Stimulated activated CD8-positive, alpha-beta memory T cell treated with anti-CD3 and anti-CD28 coated beads, Interleukin-15, amount 100 ng/mL, for 48 hours (primary cell): Measurements from ENCODE around the gene WDR44.
A peak's percentile ranks its signal among the peaks of the same experiment; 100 is the strongest.
"Not testable (repeated sequence)": the region's sequence is repeated elsewhere in the genome, so short reads cannot be mapped to it uniquely, and the experiment has no call there.

Experiments
- DNase-seq, 2 donors: peaks; one replicate each; pipeline ENCODE4 v3.0.0-alpha.2; 2020; ENCODE audit warnings: low read depth in 2 of 2

Gene WDR44

DNA sequence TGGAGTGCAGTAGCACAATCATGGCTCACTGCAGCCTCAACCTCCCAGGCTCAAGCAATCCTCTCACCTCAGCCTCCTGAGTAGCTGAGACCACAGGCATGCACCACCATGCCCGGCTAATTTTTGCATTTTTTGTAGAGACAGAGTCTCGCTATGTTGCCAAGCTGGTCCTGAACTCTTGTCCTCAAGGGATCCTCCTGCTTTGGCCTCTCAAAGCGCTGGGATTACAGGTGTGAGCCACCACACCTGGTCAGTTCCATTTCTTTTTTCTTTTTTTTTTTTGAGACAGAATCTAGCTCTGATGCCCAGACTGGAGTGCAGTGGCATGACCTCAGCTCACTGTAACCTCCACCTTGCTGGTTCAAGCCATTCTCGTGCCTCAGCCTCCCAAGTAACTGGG, 136.5 kb downstream of the WDR44 start:
- not testable (repeated sequence) for DNase-seq

DNA sequence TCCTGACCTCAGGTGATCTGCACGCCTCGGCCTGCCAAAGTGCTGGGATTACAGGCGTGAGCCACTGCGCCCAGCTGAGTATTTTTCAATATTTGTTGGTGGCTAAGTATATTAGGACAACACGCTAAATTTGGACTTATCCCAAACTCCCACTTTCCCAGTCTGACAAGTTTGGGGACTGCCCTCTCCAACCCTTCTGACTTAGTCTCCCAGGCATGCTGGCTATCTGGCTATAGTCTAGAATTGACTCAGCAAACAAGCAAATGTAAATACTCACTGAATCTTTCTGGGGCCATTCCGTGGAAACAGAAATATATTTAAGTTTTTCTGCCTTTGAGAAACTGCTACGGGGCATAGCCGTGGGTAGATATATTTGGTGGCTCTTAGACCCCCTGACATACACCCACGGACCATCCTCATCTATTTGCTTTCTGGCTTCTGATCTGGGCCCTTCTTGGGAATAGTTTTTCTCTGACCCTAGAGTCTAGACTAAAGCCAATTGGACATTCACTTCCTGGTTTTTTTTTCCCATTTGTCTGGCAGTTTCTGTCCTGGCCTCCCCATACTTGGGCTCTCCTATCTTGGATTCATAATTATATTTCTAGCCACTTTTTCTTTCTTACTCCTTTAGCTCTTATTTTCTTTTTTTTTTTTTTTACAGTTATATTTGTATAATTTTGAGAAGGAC, 138.5 kb downstream of the WDR44 start:
- DNase-seq = no peak

DNA sequence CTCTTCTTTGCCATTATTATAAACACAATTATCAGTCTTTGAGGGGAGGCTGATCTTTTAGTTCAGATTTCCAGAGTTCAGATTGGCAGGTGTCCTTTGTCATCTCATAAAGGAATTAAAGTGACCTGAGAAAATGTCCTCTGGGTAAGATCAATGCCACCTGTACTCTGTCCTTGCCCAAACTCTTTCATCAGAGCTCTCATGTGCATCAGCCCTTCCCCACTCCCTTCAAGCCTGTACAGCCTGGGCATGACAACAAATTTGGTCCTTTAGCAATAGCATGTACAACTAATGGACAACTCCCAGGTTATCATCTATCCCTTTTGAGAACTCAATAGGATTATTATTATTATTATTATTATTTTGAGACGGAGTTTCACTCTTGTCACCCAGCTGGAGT, 140.8 kb downstream of the WDR44 start:
- DNase-seq = not testable (repeated sequence)

DNA sequence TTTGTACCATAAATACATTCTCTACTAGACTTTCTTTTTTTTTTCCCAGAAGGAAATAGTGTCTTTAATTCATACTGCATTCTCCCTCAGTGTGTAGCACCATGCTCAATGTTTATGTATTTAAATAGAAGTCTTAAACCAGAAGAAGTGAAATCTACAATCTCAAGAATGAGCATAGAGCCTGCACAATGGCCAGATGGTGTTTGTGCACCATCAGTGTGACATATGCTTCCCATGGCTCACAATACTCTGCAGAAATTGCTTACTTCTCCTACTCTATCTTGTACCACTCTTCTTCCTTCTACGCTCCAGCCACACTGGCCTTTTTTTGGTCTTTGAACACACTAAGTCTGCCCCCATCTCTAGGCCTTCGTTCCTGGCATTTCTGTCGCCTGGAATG, 147.1 kb downstream of the WDR44 start:
- DNase-seq = no peak

DNA sequence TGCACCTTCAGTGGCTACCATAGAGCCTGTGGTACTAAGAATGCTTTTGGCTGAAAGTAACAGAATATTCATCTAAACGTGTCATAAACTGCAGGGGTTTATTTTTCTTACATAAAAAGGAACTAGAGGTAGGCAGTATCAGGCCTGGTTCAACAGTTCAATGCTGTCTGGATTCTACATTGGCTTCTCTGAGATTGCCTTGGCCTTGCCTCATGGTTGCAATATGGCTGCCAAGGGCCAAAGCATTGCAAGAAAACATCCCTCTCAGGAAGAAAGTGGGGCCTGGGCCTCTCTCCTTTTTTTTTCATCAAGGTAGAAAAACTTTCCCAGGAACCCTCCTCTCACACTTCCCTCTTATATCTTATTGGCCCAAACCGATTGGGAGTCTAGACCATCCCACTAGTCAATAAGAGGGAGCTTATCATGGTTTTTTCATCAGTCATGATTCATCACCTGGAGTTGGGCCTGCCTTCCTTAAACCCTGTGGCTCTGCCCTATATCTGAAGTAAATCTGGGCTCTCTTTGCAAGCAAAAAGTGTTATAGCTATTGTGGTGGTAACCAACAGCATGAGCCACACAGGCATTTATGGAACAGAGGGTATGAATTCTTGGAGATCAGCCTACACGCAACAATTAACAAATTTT, 147.9 kb downstream of the WDR44 start:
- no peak for DNase-seq

DNA sequence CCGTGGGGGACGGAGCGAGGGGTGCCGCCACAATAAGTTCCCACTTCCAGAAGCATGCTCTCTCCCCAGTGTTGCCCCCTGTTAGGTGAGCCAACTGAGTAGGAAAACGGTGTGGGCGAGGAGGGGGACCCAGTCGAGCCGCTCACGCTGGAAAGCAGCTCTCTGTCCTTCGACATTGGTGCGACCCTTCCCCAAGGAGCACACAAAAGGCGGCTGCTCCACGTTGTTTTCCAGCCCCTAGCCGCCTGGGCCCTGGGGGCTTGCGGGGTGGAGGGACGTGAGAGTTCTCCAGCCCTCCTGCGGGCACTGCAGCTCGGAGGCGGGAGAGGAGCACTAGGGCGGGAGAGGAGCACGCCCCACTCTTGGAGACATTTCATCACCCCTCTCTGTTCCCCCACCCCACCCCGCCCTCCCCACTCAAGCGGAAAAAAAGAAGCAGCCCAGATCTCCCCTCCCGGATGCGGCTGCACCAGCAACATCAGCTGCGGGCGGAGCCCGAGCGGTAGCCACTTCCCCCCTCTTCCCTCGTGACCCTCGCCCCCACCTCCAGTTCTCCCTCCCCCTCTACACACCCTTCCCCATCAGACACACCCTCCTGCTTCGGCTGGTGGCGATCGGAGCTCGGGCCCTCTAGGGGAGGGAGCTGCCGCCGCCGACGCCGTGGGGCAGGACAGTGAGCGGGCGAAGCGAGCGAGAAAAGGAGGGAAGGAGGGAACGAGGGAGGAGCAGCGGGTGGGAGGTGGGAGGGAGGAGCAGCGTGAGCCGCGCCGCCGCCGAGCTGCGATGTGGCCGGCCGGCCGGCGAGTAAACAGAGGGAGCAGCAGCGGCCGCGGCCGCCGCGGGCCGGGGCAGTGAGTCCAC, 149.4 kb downstream of the WDR44 start, which contains the start of gene DOCK11:
DOCK11 (plus strand) TSS at position 755 of the 861 bp plus-strand sequence. CDS start 157 bp downstream, outside the sequence.
- peak; percentile 73 for DNase-seq

DNA sequence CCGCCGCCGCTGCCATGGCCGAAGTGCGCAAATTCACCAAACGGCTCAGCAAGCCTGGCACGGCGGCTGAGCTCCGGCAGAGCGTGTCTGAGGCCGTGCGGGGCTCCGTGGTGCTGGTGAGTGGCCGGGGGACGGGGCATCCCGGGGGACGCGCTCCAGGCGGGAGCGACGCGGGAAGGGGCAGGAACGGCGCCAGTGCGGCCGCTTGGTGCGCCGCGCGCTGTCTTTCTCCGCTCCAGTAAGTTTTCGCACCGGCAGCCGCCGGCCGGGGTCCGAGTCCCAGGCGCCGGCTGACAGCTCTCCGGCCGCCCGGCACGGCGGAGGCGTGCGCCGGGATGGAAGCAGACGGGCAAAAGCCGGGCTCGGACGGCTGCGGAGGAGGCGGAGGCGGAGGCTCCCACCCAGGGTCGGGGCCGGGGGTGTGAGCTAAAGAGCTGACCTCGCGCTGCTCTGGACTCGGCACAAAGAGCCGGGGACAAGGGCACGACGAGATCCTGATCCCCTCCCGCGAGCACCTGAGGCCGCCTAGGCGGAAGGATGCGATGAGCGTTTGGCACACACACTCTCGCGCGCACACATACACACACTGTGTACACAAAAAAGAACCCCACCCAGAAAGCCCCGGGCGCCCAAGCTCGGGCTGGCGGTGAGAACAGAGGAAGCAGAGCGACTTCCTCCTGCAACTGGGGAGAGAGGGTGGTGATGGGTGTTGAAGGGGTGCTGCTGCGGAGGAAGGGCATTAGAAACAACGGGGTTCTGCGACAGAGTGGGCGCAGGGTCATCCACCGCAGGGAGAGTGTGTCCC, 150.3 kb downstream of the WDR44 start:
- DNase-seq = peak; percentile 63 to 68

DNA sequence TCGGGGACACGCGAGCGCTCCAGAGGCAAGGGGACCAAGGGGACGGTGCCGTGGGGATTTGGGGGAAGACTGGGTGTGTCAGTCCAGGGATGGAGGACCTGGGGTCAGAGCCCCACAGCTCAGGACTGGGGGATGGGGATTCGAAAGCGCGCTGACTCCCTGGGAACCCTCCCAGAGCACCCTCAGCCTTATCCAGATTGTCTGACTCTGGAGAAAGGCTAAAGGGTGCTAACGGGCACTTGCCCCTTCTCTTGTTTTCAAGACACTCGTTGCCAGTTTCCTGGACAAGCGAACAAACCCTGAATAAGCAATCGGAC, 150.8 kb downstream of the WDR44 start:
- no peak for DNase-seq

DNA sequence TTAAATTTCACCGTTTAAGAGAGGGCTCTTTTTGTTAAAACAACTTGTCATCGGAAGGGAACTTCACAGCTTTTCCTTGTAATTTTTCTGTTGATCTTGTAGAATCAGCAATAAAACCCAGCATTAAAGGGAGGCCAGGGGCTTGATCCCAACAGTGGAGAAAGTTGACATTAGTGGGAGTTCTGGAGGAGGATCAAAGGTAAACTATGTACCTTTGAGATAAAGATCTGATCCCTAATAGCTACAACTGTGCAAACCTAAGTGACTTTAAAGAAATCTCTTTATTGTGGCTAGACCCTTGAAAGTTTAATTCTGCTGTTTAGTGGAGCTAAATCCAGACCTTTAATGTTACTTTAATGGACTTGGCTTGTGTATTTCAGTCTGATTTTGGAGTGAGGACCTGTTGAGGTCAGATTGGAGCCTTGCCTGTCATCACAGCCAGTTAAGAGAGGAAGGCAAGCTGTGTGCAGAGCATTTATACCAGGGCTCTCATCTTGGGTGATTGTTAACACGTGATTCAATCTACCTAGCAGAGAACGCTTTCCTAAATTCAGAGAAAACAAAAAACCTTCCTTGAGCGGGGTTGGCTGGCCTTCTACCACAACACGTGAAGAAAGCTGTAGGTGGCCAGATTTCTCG, 151.4 kb downstream of the WDR44 start:
- no peak for DNase-seq

DNA sequence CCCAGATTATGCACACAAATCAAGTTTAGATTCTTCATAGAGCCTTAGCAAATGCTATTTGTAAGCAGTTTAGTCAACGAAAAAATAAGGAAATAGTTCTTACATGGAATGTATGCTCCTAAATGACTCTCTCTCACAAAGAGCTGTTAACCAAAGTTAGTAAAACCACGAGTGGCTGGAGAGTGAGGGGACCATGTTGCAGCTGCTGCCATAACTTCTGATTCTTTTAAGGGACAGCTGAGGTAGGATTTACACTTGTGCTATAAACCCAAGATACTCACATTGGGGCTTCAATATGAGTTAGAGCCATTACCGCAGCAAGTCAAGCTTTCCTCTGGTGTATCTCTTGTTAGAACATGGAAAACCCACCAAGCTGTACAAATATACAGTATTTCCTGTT, 152.4 kb downstream of the WDR44 start:
- DNase-seq = no peak

DNA sequence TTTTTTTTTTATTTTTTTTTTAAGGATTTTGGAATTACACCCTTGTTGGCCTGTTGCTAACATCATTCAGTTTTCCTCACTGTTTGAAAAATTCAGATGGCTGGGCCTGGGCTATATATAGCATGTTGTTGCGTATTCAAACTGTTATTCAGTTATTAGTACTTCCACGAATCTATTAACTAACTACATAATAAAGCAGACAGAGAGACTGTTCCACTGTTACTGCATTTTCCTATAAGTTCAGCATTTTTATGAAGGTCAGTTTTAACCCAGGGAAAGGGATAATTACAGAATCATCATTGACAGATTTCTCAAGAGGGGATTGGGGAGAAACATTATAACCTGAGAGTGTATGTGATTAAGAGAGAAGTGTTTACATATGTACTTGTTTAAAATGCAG, 152.8 kb downstream of the WDR44 start:
- DNase-seq = no peak

DNA sequence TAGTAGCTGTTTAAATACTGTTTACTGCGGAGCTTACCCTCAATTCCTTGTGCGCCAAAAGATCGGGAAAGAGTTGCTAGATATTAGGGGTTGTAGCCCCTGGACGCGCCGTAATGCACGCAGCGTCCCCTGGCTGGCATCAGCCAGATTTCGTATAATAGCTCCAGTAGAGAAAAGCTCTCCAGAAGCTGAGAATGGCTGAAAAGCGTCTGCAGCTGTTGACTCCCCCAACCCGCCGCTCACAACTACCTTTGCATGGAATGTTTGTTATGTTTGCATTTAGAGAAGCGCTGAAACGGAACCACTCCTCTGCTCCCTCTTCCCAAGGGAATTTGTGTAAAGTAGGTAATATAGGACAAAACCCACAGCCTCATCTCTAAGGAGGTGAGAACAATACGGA, 153.4 kb downstream of the WDR44 start:
- no peak for DNase-seq
